ENCODE data around the gene FNDC5.

The FNDC5 gene

GRCh38 chr1:32861904-32862695, 8.6 kb downstream of the FNDC5 start:
- TF ChIP-seq, protein P1, sequence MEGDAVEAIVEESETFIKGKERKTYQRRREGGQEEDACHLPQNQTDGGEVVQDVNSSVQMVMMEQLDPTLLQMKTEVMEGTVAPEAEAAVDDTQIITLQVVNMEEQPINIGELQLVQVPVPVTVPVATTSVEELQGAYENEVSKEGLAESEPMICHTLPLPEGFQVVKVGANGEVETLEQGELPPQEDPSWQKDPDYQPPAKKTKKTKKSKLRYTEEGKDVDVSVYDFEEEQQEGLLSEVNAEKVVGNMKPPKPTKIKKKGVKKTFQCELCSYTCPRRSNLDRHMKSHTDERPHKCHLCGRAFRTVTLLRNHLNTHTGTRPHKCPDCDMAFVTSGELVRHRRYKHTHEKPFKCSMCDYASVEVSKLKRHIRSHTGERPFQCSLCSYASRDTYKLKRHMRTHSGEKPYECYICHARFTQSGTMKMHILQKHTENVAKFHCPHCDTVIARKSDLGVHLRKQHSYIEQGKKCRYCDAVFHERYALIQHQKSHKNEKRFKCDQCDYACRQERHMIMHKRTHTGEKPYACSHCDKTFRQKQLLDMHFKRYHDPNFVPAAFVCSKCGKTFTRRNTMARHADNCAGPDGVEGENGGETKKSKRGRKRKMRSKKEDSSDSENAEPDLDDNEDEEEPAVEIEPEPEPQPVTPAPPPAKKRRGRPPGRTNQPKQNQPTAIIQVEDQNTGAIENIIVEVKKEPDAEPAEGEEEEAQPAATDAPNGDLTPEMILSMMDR (conservative IDR thresholded peaks at IDR 0.05) = no peak
- no peak overlapping the region for H3K27ac ChIP-seq

DNA sequence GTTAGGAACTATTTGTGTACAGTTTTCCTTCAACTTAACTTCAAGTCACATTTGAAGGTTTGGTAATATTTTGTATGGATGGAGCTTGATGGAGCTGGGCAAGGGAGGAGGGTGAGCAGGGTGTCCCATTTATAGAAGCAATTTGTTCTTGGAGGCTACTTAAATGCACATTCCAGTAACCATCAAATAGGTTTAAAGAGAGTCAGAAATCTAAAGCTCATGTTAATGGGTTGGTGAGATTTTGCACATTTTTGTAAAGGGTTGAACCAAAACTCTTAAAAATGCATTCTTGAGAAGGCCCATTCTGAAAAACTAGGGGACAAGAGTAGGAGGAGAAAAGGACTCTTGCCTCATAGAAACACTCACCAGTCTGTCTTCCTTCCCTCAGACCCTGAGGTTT, 10.1 kb downstream of the FNDC5 start:
- no peak overlapping the region for H3K27ac ChIP-seq
- TF ChIP-seq, protein P1 (conservative IDR thresholded peaks at IDR 0.05) = no peak

- TF ChIP-seq, protein P1 (conservative IDR thresholded peaks at IDR 0.05) = no peak
These were observed 10.8 kb downstream of the FNDC5 start for GRCh38 chr1:32859915-32860314.

DNA sequence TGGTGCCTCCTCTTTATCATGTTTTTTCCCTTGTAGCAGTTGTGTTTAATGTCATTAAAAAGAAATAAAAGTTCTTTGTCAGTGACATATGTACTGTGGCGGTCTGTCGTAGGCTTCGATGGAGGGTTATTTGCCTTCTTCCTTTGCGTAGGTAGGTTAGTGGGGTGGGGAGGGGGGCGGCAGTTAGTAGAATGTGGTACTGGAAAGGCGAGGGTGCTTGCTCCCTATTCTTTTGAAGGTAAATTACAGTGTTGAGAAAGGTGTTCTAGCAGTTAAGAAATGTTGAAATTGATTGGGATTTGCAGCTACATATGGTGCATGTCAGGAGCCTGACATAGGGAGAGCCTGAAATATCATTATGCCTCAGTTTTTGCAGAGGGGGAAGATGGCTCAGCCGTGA, 11.9 kb downstream of the FNDC5 start:
- TF ChIP-seq, protein P1 (conservative IDR thresholded peaks at IDR 0.05) = no peak
- no peak overlapping the region for H3K27ac ChIP-seq

More at GRCh38 chr1:32859915-32860314, 10.8 kb downstream of the FNDC5 start:
- no peak overlapping the region for H3K27ac ChIP-seq

DNA sequence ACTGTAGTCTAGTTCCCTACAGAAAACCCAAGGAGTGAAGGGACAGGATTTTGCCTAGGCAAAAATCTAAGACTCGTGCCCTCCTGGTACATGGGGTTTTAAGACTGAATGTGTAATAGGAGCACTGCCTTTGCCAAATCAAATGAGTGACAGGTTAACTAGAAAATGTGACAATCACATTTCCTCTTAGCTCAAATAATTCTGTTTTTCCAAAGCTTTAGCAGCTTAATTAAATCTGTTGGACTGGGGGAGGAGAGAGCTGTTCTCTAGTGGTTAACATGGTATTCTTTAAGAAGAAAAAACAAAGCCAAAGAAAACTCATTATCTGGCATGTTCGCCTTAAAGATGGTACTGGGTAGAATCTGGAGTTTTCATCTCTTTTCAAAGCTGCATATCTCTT, 12.6 kb downstream of the FNDC5 start:
- TF ChIP-seq, protein P1 (conservative IDR thresholded peaks at IDR 0.05) = no peak
- no peak overlapping the region for H3K27ac ChIP-seq

DNA sequence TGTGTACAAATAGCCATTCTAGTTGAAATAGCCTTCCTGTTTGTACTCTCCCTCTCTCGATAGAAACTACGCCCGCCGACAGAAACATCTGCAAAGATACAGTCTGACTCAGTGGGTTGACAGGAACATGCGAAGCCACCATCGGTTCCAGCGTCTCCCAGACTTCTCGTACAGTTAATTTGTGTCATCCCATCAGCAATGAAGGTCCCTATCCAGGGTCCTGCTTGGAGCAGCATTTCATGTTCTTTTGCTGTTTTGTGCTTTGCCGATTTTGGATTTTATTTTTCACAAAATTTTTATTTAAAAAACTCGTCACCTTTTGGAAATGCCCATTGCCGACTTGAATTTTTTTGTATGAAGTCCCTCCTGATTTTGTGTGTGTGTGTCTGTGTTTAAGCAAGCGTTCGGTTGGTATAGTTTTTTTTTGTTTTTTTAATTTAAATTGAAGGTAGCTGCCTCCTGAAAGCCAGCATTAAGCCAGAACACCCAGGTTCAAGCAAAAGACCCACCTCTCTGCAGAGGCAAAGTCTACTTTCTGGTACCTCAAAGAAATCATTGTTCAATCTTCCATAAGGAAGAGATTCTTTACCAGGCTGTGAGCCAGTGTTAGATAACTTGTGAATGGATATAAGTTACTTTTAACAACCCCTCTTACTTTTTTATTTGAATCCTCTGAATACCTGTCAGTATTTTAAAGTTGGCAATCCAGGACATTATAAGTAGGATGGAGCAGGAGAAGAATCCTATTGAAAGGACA, 14.7 kb downstream of the FNDC5 start:
- H3K27ac ChIP-seq = no peak overlapping the region
- TF ChIP-seq, protein P1 (conservative IDR thresholded peaks at IDR 0.05) = no peak

GRCh38 chr1:32848354-32849063, 22.2 kb downstream of the FNDC5 start:
- TF ChIP-seq, protein P1 (conservative IDR thresholded peaks at IDR 0.05) = no peak
- H3K27ac ChIP-seq = no peak overlapping the region
